ES-I3 (cell line): Measurements from ENCODE around the gene ABCA5.

ENCODE experiments used
- H3K36me3 ChIP-seq: 2 replicates; pipeline ENCODE4 v1.6.1; 2013; ENCODE audit warnings: mild to moderate bottlenecking, low read length, control low read depth, moderate library complexity; ENCODE audit not compliant: insufficient read depth
- H3K4me1 ChIP-seq: 2 replicates; pipeline ENCODE4 v1.6.1; 2013; ENCODE audit warnings: mild to moderate bottlenecking, control low read depth, low read length; ENCODE audit not compliant: insufficient read depth
- H3K9ac ChIP-seq: 2 replicates; pipeline ENCODE4 v1.6.1; 2013; ENCODE audit warnings: low read depth, mild to moderate bottlenecking, low read length, moderate library complexity
- H3K9me3 ChIP-seq: 2 replicates; pipeline ENCODE4 v1.6.1; 2013; ENCODE audit warnings: mild to moderate bottlenecking, low read length, moderate library complexity; ENCODE audit not compliant: control insufficient read depth, insufficient read depth

The ABCA5 gene

GRCh38 chr17:69267219-69267618 lies 59.7 kb downstream of the ABCA5 start:
- Histone ChIP-seq H3K9ac (no peak overlapping the region), H3K4me1 (no peaks in the 10 kb centered on the region), H3K36me3 (no peaks in the 10 kb centered on the region), H3K9me3 (no peaks in the 10 kb centered on the region)

- Histone ChIP-seq H3K9me3 (no peaks in the 10 kb centered on the region), H3K36me3 (no peaks in the 10 kb centered on the region), H3K9ac (no peak overlapping the region), H3K4me1 (no peaks in the 10 kb centered on the region)
Measured at GRCh38 chr17:69265873-69266272, 61.1 kb downstream of the ABCA5 start.

GRCh38 chr17:69254187-69254586 lies 72.7 kb downstream of the ABCA5 start:
- H3K4me1 ChIP-seq, result no peaks in the 10 kb centered on the region
- H3K9ac ChIP-seq, result no peak overlapping the region
- H3K36me3 ChIP-seq, result no peaks in the 10 kb centered on the region
- H3K9me3 ChIP-seq, result no peaks in the 10 kb centered on the region

- Histone ChIP-seq H3K36me3 (no peaks in the 10 kb centered on the region), H3K9ac (no peak overlapping the region), H3K4me1 (no peaks in the 10 kb centered on the region), H3K9me3 (no peaks in the 10 kb centered on the region)
Measured at GRCh38 chr17:69250641-69251040, 76.3 kb downstream of the ABCA5 start.

- H3K9ac ChIP-seq, result no peak overlapping the region
- no peaks in the 10 kb centered on the region for H3K36me3 ChIP-seq
- H3K4me1 ChIP-seq, result no peaks in the 10 kb centered on the region
- no peaks in the 10 kb centered on the region for H3K9me3 ChIP-seq
Measured at GRCh38 chr17:69246726-69247375, 80.1 kb downstream of the ABCA5 start.

- no peak overlapping the region for H3K9ac ChIP-seq
- H3K36me3 ChIP-seq, result no peaks in the 10 kb centered on the region
- H3K9me3 ChIP-seq, result no peaks in the 10 kb centered on the region
- no peaks in the 10 kb centered on the region for H3K4me1 ChIP-seq
Measured at GRCh38 chr17:69246202-69246601, 80.7 kb downstream of the ABCA5 start.

- Histone ChIP-seq H3K9me3 (no peaks in the 10 kb centered on the region), H3K4me1 (no peaks in the 10 kb centered on the region), H3K9ac (no peak overlapping the region), H3K36me3 (no peaks in the 10 kb centered on the region)
Measured at GRCh38 chr17:69245617-69246016, 81.3 kb downstream of the ABCA5 start.

GRCh38 chr17:69239611-69240600 lies 87.0 kb downstream of the ABCA5 start:
- H3K36me3 ChIP-seq, result no peaks in the 10 kb centered on the region
- no peaks in the 10 kb centered on the region for H3K4me1 ChIP-seq
- H3K9me3 ChIP-seq, result no peaks in the 10 kb centered on the region
- no peak overlapping the region for H3K9ac ChIP-seq

GRCh38 chr17:69236946-69237345 lies 90.0 kb downstream of the ABCA5 start:
- H3K4me1 ChIP-seq, result no peaks in the 10 kb centered on the region
- H3K36me3 ChIP-seq, result no peaks in the 10 kb centered on the region
- no peak overlapping the region for H3K9ac ChIP-seq
- H3K9me3 ChIP-seq, result peaks cover 4% of the 10 kb centered on the region; the same call in 1 of the 2 replicates

GRCh38 chr17:69236464-69236863 lies 90.5 kb downstream of the ABCA5 start:
- Histone ChIP-seq H3K4me1 (no peaks in the 10 kb centered on the region), H3K9ac (no peak overlapping the region), H3K9me3 (peaks cover 4% of the 10 kb centered on the region; the same call in 1 of the 2 replicates), H3K36me3 (no peaks in the 10 kb centered on the region)

- Histone ChIP-seq H3K9ac (no peak overlapping the region), H3K36me3 (no peaks in the 10 kb centered on the region), H3K9me3 (peaks cover 4% of the 10 kb centered on the region; the same call in 1 of the 2 replicates), H3K4me1 (no peaks in the 10 kb centered on the region)
Measured at GRCh38 chr17:69235338-69236058, 91.4 kb downstream of the ABCA5 start.

GRCh38 chr17:69232650-69233049 lies 94.3 kb downstream of the ABCA5 start:
- Histone ChIP-seq H3K9ac (no peak overlapping the region), H3K36me3 (no peaks in the 10 kb centered on the region), H3K9me3 (peaks cover 7% of the 10 kb centered on the region), H3K4me1 (no peaks in the 10 kb centered on the region)

GRCh38 chr17:69231521-69231920 lies 95.4 kb downstream of the ABCA5 start:
- Histone ChIP-seq H3K4me1 (no peaks in the 10 kb centered on the region), H3K9me3 (peaks cover 7% of the 10 kb centered on the region), H3K9ac (no peak overlapping the region), H3K36me3 (no peaks in the 10 kb centered on the region)

GRCh38 chr17:69230939-69231338 lies 96.0 kb downstream of the ABCA5 start:
- H3K9ac ChIP-seq, result no peak overlapping the region
- H3K9me3 ChIP-seq, result peaks cover 7% of the 10 kb centered on the region
- H3K4me1 ChIP-seq, result no peaks in the 10 kb centered on the region
- H3K36me3 ChIP-seq, result no peaks in the 10 kb centered on the region
